ENCODE measurements around the gene HOXA1.

The HOXA1 gene

DNA sequence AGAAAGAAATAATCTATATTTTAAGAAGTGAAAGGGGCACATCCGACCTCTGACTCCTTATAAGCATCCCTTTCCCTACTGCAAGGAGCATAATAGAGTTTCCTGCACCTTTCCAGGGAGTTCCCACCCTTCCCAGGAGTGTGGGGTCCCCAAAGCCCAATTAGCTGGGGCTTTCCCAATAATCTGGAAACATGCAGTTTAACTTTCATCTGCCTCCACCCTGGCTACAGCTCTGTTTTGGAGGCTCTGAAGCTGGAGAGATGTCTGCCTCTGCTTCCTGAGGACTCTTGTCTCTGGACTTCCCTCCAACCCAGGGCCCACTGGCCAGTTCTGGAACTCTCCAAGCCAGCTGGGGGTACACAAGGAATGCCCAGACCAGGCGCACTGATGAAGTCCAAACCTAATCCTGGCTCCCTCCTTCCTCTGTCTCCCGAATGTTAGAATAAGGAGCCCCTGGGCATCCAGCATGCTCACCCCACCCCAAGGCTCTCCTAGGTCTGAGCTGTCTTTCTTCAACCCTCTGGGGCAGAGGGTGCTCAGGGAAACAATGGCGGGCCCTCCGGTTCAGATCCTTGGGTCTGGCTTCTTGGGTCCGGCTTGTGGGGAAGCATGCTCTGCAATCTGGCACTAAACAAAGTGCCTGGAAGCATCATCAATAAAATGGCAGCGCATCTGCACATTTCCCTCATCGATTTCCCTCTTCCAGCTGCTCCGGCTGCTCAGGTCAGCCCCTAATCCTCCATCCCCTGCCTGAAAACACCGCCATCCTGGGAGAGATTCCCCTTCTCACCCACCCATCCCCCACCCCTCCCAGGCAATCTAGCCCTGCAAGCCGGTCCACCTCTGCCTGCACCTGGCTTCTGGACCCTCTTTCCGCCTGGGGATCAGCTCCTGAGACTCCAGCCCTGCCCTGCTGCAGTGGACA is 21.4 kb upstream of the HOXA1 start:
- DNase-seq (ENCODE audit: low spot score) = no peak

- DNase-seq (ENCODE audit: low spot score) = no peak
Measured at GRCh38 chr7:27116031-27116961, 20.5 kb upstream of the HOXA1 start.

GRCh38 chr7:27115221-27116026 is 19.6 kb upstream of the HOXA1 start:
- no peak for DNase-seq (ENCODE audit: low spot score)

DNA sequence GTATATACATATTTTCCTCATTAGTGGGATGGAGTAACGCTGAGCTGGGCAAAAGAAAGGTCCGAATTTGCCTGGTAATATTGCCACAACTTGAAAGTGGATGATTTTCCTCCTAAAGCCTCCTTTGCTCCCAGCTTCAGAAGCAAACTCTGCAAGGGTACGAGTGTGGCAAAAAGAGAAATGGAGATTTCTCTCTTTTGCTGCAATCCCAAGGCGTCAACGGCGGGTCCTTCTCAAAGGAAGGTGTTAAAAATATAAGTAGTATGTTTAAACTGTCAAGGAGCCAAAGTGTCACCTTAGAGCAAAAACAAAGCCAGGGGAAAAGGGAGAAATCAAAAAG is 19.1 kb upstream of the HOXA1 start:
- DNase-seq (ENCODE audit: low spot score) = no peak

GRCh38 chr7:27113991-27114769 is 18.4 kb upstream of the HOXA1 start:
- DNase-seq (ENCODE audit: low spot score) = no peak

DNA sequence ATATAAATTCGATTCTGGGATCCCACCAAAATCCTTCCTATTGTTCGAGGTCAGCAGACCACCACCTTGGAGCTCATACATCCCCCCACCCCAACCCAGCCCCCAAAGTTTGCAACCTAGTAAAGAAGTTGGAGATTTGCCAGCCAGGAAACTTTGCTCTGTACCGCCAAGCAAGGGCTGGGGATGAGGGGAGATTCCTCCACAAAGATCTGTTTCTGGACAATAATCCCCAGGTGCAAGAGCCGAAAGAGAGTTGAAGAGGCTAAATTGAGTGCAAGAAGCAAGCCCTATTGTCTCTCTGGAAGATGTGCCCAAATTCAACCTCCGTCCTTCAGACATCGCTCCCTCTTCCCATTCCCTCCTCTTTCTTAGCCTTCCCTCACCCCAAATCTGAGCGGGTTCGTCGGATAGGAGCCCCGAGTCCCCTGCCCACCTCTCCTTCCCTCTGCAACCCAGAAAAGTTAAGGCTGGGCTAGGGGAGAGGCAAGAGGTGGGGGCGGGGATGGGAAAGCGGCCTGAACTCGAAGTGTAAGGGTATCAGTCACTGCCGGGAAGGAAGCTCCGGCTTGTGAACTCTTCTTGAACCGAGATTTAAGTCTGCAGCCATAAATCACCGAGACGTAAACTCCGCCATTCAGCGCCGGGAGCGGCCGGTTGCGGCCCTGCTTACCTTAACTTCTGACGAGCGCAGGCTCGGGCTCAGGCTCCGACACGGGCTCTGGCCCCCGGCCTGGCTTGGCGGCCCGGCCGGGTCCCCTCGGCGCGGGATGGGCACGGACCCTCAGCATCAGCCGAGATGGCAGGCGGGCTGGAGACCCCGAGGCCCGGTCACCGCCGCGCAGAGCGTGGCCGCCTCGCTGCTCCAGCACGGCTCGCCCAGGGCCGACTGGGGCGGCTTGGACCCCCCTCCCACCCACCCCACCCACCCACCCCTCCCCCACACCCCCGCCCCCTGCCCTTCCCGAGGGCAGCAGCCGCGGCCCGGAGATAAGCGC is 17.5 kb upstream of the HOXA1 start:
- no peak for DNase-seq (ENCODE audit: low spot score)

GRCh38 chr7:27112361-27112760 is 16.6 kb upstream of the HOXA1 start:
- no peak for DNase-seq (ENCODE audit: low spot score)

- no peak for DNase-seq (ENCODE audit: low spot score)
Measured at GRCh38 chr7:27111751-27112277, 16.0 kb upstream of the HOXA1 start.

- DNase-seq (ENCODE audit: low spot score) = no peak
Measured at GRCh38 chr7:27111042-27111750, 15.4 kb upstream of the HOXA1 start.

DNA sequence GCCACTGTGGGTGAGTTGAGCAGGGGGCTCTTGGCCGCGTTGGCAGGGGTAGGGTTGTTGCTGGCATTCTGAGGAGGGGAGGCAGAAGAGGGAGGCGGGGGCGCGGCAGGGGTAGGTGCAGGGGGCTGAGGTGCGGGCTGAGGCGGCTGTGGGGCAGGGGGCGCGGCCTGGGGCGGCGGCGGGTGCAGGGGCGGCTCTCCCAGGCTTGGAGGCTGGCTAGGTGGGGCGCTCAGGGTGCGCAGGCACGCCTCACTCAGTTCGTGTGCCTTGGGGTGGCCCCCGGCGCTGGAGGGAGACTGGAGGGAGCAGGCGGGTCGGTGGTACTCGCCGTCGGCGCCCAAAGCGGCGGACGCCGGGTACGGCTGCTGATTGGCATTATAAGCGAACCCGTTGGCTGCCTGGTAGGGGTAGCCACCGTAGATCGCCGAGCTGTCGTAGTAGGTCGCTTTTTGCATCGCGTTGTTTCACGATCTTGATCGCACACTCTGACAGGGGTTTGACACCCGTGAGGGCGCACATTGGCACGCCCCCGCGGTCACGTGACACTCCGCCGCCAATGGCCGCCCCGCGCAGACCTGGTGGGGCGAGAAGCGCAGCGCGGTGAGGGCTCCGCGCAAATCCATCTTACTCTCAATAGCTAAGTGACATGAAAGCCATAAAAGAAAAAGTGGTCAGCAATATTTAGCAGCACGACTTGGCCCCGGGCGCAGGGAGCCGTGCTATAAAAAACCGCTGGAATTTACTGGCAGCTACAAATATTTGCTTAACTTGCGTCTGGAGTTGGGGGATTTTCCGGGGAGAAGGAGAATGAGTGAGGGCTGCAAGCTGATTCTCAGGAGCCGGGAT is 14.6 kb upstream of the HOXA1 start:
- no peak for DNase-seq (ENCODE audit: low spot score)

DNA sequence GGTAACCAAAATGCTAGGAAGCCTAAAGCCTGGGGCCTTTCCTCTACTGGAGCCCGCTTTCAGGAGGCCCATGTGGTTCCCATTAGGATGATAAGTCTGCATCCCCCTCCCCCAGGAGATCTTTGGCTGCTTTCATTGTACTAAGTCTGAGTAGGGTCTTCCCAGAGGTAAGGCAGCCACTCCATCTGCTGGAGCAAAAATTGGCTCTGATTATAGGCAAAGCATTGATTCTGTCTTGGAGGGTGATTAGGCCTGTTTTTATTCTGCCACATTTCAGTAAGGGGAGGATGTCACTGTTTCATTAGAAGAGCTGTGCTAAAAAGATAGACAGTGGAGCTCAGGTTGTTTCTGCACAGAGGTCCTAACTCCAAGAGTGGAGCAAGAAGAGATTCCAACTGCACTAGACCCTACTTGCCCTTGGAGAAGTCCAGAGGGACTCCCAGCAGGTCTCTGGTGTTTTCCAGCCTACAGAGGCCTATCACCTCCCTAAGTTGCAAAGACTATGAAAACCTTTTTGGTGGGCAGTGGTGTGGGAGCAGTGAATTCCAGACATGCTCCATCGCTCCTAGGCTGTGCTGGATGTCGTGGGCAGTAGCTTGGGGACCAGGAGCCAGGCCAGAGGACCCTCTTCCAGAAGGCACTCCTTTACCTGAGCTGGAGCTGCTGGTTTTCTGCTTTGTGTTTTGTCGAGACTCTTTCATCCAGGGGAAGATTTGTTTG is 13.8 kb upstream of the HOXA1 start:
- no peak for DNase-seq (ENCODE audit: low spot score)

GRCh38 chr7:27108390-27109127 is 12.8 kb upstream of the HOXA1 start:
- no peak for DNase-seq (ENCODE audit: low spot score)

GRCh38 chr7:27107391-27108381 is 11.9 kb upstream of the HOXA1 start:
- DNase-seq (ENCODE audit: low spot score) = no peak

DNA sequence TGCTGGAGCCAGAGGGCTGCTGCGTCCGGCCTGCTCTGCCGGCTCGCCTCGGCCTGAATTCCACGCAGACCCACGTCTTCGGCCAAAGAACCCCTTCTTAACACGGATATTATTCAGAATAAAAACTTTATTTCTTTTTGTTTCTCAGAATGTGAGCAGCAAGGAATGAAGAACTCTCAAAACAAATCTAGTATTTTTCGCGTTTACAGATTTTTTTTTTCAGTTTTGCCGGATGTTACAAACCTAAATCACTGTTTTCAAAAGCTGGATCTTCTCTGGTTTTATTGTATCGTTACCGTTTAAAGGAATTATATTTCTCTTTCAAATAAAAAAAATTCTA is 11.1 kb upstream of the HOXA1 start:
- DNase-seq (ENCODE audit: low spot score) = no peak

- no peak for DNase-seq (ENCODE audit: low spot score)
Measured at GRCh38 chr7:27106181-27106900, 10.5 kb upstream of the HOXA1 start.
